Left hindlimb (tissue), 1 donor: ENCODE measurements around the gene OCSTAMP.

ENCODE experiments used
- DNase-seq: peaks from one replicate; pipeline ENCODE4 v3.0.0-alpha.2; 2018

OCSTAMP gene

DNA sequence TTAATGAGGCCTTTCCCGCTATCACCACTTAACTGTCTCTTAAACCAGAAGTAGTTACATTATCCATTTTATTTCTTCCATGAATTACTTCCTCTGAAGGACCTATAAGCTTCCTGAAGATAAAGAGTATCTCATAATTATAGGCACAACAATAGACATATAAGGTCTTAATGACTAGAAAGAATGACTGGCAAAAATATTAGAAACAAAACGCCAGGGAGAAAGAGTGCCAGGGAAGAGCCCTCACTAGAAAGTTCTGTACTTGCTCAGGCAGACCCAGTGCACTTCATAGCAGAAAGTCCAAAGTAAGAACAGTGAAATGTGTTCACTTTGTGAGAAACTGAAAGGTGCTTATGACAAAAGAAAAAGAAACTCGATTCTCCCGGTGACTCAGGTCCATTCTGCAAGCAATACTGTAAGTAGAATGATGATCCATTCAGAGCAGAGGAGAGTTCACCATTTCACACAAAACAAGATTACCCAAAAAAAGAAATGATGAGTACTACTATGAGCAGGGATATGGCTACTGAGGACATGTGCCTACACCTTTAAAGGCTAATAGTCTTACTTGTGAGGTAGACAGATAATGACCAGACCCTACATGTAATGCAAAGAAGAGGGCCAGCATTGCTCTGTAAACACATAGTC, 42.6 kb downstream of the OCSTAMP start:
- DNase-seq, result no peak

DNA sequence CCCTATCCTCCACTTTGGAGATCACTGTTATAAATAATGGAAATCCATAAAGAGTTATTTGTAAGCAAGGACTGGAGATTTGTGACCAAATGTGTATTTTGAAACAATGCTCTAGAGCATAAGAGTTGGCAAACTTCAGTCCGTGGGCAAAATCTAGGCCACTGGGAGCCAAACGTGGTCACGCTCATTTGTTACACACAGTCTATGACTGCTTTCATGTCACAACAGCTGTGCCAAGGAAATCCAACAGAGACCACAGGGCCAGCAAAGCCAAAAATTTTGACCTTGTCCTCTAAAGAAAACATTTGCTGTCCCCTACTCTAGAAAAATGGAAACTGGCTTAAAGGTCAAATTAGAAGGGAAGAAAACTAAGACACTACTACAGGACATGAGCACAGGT, 44.9 kb downstream of the OCSTAMP start:
- DNase-seq, result no peak

DNA sequence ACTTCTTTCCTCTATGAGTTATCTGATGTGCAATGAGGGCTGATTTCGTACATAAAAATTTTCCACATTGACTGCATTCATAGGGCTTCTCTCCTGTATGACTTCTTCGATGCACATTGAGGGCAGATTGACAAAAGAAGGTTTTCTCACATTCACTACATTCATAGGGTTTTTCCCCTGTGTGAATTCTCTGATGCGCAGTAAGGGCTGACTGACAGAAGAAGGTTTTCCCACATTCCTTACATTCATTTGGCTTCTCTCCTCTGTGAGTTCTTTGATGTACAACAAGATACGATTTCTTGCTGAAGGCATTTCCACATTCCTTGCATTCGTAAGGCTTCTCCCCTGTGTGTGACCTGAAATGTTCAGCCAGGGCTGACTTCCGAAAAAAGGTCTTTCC, 48.5 kb downstream of the OCSTAMP start:
- no peak for DNase-seq

DNA sequence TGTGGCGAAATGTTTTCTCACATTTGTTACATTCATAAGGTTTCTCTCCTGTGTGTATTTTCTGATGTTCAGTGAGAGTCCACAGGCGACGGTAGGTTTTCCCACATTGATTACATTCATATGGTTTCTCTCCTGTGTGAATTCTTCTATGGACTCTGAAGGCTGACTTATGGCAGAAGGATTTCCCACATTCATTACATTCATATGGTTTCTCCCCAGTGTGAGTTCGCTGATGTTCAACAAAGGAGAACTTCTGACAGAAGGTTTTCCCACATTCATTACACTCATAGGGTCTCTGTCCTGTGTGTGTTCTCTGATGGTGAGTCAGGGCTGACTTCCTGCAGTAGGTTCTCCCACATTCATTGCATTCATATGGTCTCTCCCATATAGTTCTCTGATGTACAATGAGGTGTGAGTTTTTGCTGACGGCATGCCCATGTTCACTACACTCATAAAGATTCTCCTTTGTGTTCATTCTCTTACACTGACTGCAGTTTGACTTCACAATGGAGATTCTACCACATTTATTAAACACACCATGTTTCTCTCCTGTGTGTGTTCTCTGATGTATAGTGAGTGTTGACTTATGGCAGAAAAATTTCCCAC, 49.0 kb downstream of the OCSTAMP start:
- no peak for DNase-seq

DNA sequence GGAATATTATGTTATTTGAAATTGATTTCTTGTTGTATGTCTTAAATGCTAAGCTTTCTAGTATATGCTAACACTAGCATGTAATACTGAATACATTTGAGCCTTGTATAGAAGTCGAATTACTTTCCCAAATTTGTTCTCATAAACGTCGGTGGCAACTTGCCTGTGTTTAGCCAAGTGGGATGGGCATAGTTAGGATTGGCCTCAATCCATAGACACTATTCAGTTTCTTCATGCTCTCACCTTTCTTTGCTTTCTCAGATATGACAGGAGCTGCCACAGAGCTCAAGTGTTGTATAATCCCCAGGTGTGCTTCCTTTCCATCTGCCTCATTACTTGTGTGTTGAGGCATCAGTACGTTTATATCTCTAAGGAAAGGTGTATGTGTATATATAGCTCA, 56.4 kb downstream of the OCSTAMP start:
- DNase-seq, result no peak

DNA sequence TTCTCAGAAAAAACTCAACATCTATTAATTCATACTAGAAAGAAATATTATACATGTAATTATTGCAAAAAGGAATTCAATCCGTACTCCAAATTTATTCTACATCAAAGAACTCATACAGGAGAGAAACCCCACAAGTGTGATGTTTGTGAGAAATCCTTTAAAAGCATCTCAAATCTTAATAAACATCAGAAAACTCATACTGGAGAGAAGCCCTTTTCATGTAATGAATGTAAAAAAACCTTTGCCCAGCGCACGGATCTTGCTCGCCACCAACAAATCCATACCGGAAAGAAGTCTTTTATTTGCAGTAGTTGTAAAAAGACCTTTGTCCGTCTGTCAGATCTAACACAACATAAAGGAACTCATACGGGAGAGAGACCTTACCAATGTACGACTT, 59.1 kb downstream of the OCSTAMP start:
- DNase-seq, result no peak
